DND-41 (cell line): Measurements from ENCODE around the gene STAC2.
"Not testable (repeated sequence)": the region's sequence is repeated elsewhere in the genome, so short reads cannot be mapped to it uniquely, and the experiment has no call there.

Source experiments
- ATAC-seq: fragments of 200-7000 bp; cut with Tn5 transposase; 3 replicates; pipeline ENCODE4 v1.9.1; 2021; ENCODE audit warnings: low read depth; ENCODE audit not compliant: insufficient read depth
- DNase-seq: peaks from one replicate; pipeline ENCODE4 v3.0.0-alpha.2; 2020
- H2AFZ ChIP-seq: 2 replicates; pipeline ENCODE4 v1.6.0; 2012; ENCODE audit warnings: low read depth, low read length
- H3K27ac ChIP-seq: 2 replicates; pipeline ENCODE4 v1.5.1; 2012; ENCODE audit warnings: low read length, inconsistent platforms
- H3K27me3 ChIP-seq: fragments of 200-600 bp; sonication (generic); 2 replicates; pipeline ENCODE4 v1.6.0; 2012; ENCODE audit warnings: low read length, mild to moderate bottlenecking, inconsistent platforms; ENCODE audit not compliant: insufficient read depth, poor library complexity
- H3K36me3 ChIP-seq: 2 replicates; pipeline ENCODE4 v1.5.1; 2012; ENCODE audit warnings: low read length, inconsistent platforms; ENCODE audit not compliant: insufficient read depth
- H3K4me1 ChIP-seq: 2 replicates; pipeline ENCODE4 v1.5.1; 2012; ENCODE audit warnings: mild to moderate bottlenecking, low read length; ENCODE audit not compliant: insufficient read depth
- H3K4me2 ChIP-seq: 2 replicates; pipeline ENCODE4 v1.6.0; 2012; ENCODE audit warnings: mild to moderate bottlenecking, moderate library complexity, low read length, inconsistent platforms; ENCODE audit not compliant: insufficient read depth
- H3K4me3 ChIP-seq, 2 experiments: fragments of 200-600 bp in 1 of 2; shearing (Covaris generic) in 1 of 2; 2 replicates each; pipeline ENCODE4 v1.5.1; 2012 to 2016; ENCODE audit warnings: inconsistent platforms in 2 of 2, low read length in 2 of 2, mild to moderate bottlenecking in 2 of 2, low read depth in 1 of 2, moderate library complexity in 1 of 2
- H3K79me2 ChIP-seq: 2 replicates; pipeline ENCODE4 v1.6.0; 2012; ENCODE audit warnings: low read length, inconsistent platforms; ENCODE audit not compliant: insufficient read depth
- H3K9ac ChIP-seq: 2 replicates; pipeline ENCODE4 v1.6.0; 2012; ENCODE audit warnings: low read depth, mild to moderate bottlenecking, inconsistent platforms, low read length, moderate library complexity
- H3K9me3 ChIP-seq: 2 replicates; pipeline ENCODE4 v1.5.1; 2012; ENCODE audit warnings: low read length, moderate library complexity, mild to moderate bottlenecking, inconsistent platforms; ENCODE audit not compliant: insufficient read depth, severe bottlenecking
- H4K20me1 ChIP-seq: 2 replicates; pipeline ENCODE4 v1.6.0; 2012; ENCODE audit warnings: low read length; ENCODE audit not compliant: insufficient read depth
- CTCF ChIP-seq: IDR thresholded peaks from 2 replicates; pipeline ENCODE4 v1.5.1; 2012; ENCODE audit warnings: borderline replicate concordance, low read length, moderate library complexity, mild to moderate bottlenecking; ENCODE audit not compliant: poor library complexity, severe bottlenecking; ENCODE audit errors: extremely low read depth
- EZH2 ChIP-seq: IDR thresholded peaks from 3 replicates; pipeline ENCODE4 v1.6.1; 2012; ENCODE audit warnings: borderline replicate concordance, low read depth, mild to moderate bottlenecking, moderate library complexity, low read length, inconsistent platforms; ENCODE audit not compliant: severe bottlenecking

STAC2 gene

GRCh38 chr17:39251997-39252396 is 26.3 kb upstream of the STAC2 start:
- no peak for DNase-seq
- H3K9me3 ChIP-seq: no peaks in the 10 kb centered on the region
- H4K20me1 ChIP-seq: no peaks in the 10 kb centered on the region
- H3K4me3 ChIP-seq: no peak overlapping the region
- no peak overlapping the region for H2AFZ ChIP-seq
- H3K79me2 ChIP-seq: no peaks in the 10 kb centered on the region
- H3K27ac ChIP-seq: no peak overlapping the region
- no peak overlapping the region for H3K4me2 ChIP-seq
- H3K9ac ChIP-seq: no peak overlapping the region
- no peak for ATAC-seq
- no peaks in the 10 kb centered on the region for H3K4me1 ChIP-seq
- peaks cover 8% of the 10 kb centered on the region; the same call in 1 of the 2 replicates for H3K36me3 ChIP-seq
- TF ChIP-seq CTCF: no peak
- TF ChIP-seq EZH2: no peak
- H3K27me3 ChIP-seq: no peaks in the 10 kb centered on the region

GRCh38 chr17:39250076-39250475 is 24.3 kb upstream of the STAC2 start:
- not testable (repeated sequence) for H3K27ac ChIP-seq, H2AFZ ChIP-seq, H3K27me3 ChIP-seq, ATAC-seq, DNase-seq, H3K4me3 ChIP-seq, H3K9me3 ChIP-seq, H3K79me2 ChIP-seq, H3K4me2 ChIP-seq, H3K9ac ChIP-seq, H3K36me3 ChIP-seq, H3K4me1 ChIP-seq, H4K20me1 ChIP-seq

- no peak for ATAC-seq
- no peaks in the 10 kb centered on the region for H3K9me3 ChIP-seq
Measured at GRCh38 chr17:39246274-39246673, 20.5 kb upstream of the STAC2 start.

More at GRCh38 chr17:39246274-39246673, 20.5 kb upstream of the STAC2 start:
- Histone ChIP-seq H3K36me3 (no peaks in the 10 kb centered on the region), H3K27ac (no peak overlapping the region), H3K4me3 (no peak overlapping the region), H2AFZ (no peak overlapping the region), H3K79me2 (no peaks in the 10 kb centered on the region), H3K9ac (no peak overlapping the region), H3K27me3 (no peaks in the 10 kb centered on the region), H3K4me1 (peaks cover 19% of the 10 kb centered on the region), H3K4me2 (no peak overlapping the region), H4K20me1 (no peaks in the 10 kb centered on the region)
- DNase-seq: no peak
- TF ChIP-seq EZH2: no peak
- TF ChIP-seq CTCF: no peak
